ENCODE data around the gene TSPYL2. TPM values are rescaled to one million over a fixed set of nuclear protein-coding genes. Genes with fewer than 3 reads are reported as not detected.

The TSPYL2 gene
- total and polyA plus RNA-seq, 9 donors = 104 to 232 (median 167) TPM

DNA sequence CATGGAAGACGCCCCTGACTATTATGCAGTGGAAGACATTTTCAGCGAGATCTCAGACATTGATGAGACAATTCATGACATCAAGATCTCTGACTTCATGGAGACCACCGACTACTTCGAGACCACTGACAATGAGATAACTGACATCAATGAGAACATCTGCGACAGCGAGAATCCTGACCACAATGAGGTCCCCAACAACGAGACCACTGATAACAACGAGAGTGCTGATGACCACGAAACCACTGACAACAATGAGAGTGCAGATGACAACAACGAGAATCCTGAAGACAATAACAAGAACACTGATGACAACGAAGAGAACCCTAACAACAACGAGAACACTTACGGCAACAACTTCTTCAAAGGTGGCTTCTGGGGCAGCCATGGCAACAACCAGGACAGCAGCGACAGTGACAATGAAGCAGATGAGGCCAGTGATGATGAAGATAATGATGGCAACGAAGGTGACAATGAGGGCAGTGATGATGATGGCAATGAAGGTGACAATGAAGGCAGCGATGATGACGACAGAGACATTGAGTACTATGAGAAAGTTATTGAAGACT, 3.6 kb downstream of the TSPYL2 start:
- Histone ChIP-seq H3K4me3 (no peak overlapping the region), H3K36me3 (no peaks in the 10 kb centered on the region), H3K4me1 (ENCODE audit: insufficient read depth) (peaks cover 3% of the 10 kb centered on the region), H3K27me3 (no peaks in the 10 kb centered on the region), H3K9me3 (no peaks in the 10 kb centered on the region), H3K27ac (no peak overlapping the region)
- TF ChIP-seq, protein P1, sequence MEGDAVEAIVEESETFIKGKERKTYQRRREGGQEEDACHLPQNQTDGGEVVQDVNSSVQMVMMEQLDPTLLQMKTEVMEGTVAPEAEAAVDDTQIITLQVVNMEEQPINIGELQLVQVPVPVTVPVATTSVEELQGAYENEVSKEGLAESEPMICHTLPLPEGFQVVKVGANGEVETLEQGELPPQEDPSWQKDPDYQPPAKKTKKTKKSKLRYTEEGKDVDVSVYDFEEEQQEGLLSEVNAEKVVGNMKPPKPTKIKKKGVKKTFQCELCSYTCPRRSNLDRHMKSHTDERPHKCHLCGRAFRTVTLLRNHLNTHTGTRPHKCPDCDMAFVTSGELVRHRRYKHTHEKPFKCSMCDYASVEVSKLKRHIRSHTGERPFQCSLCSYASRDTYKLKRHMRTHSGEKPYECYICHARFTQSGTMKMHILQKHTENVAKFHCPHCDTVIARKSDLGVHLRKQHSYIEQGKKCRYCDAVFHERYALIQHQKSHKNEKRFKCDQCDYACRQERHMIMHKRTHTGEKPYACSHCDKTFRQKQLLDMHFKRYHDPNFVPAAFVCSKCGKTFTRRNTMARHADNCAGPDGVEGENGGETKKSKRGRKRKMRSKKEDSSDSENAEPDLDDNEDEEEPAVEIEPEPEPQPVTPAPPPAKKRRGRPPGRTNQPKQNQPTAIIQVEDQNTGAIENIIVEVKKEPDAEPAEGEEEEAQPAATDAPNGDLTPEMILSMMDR (IDR thresholded peaks at IDR 0.05) = no peak
- TF ChIP-seq EP300 (IDR thresholded peaks at IDR 0.05) = no peak
- TF ChIP-seq POLR2A (IDR thresholded peaks at IDR 0.05) = no peak
- no peak for DNase-seq
- intact Hi-C loops (cut with DNase I) = no loop called here
- whole genome bisulfite sequencing, 3 donors = 58 to 68% (median 63%) methylated on average over 17 of the region's 17 CpGs

DNA sequence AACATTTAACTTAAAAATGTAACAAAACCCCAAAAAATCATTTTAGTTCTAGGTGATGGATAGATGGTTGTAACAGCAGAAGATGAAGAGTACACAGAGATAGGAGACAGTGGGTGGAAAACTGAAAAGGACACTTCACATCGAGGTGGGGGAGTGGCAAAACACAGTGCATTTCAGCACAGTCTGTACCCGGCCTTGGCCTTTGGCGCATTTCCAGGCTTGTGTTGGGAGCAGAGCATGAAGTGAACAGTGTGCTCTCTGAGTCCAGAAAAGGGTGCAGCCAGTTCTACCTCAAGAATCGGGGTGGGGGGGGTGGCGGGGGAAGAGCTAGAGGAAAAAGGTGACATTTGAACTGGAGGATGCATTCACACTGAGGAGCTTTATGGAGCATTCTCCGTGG, 4.3 kb downstream of the TSPYL2 start:
- Histone ChIP-seq H3K4me1 (ENCODE audit: insufficient read depth) (peaks cover 3% of the 10 kb centered on the region), H3K27ac (no peak overlapping the region), H3K36me3 (no peaks in the 10 kb centered on the region), H3K9me3 (no peaks in the 10 kb centered on the region), H3K4me3 (no peak overlapping the region), H3K27me3 (no peaks in the 10 kb centered on the region)
- intact Hi-C loops (cut with DNase I) = no loop called here
- TF ChIP-seq, protein P1 (IDR thresholded peaks at IDR 0.05) = no peak
- no peak for TF ChIP-seq EP300 (IDR thresholded peaks at IDR 0.05)
- no peak for TF ChIP-seq POLR2A (IDR thresholded peaks at IDR 0.05)
- 10 to 14% (median 13%) methylated on average over 6 of the region's 6 CpGs for WGBS, 3 donors
- peak; percentile 81 to 91 (median 82) for DNase-seq

DNA sequence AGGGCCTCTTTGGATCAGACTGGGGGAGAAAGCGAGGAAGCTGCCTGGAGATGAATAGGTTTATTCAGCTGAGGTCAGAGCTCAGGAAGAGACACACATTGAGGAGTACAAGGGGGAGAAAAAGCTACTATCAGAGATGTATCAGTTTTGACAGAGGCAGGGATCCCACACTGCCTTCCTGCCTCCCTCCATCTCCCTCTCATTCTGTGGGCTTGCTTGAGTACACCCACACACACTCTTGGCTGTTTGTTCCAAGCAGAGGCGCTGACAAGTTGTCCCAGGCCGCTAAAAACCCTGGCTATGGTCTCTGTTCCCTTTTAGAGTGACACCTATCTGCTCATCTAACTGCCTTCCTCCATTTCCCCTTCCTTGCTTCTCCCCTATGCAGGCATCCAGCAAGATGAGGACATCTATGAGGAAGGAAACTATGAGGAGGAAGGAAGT, 5.2 kb downstream of the TSPYL2 start:
- H3K9me3 ChIP-seq = no peaks in the 10 kb centered on the region
- no peaks in the 10 kb centered on the region for H3K36me3 ChIP-seq
- no peak for DNase-seq
- intact Hi-C loops (cut with DNase I) = no loop called here
- TF ChIP-seq POLR2A (IDR thresholded peaks at IDR 0.05) (no peak), EP300 (IDR thresholded peaks at IDR 0.05) (no peak)
- TF ChIP-seq, protein P1 (IDR thresholded peaks at IDR 0.05) = no peak
- H3K27ac ChIP-seq = peak overlapping the region; percentile 68 to 81
- H3K4me1 ChIP-seq (ENCODE audit: insufficient read depth) = peaks cover 3% of the 10 kb centered on the region
- H3K4me3 ChIP-seq = no peak overlapping the region
- WGBS, 3 donors = 35 to 46% (median 40%) methylated on average over 3 of the region's 3 CpGs
- H3K27me3 ChIP-seq = no peaks in the 10 kb centered on the region

DNA sequence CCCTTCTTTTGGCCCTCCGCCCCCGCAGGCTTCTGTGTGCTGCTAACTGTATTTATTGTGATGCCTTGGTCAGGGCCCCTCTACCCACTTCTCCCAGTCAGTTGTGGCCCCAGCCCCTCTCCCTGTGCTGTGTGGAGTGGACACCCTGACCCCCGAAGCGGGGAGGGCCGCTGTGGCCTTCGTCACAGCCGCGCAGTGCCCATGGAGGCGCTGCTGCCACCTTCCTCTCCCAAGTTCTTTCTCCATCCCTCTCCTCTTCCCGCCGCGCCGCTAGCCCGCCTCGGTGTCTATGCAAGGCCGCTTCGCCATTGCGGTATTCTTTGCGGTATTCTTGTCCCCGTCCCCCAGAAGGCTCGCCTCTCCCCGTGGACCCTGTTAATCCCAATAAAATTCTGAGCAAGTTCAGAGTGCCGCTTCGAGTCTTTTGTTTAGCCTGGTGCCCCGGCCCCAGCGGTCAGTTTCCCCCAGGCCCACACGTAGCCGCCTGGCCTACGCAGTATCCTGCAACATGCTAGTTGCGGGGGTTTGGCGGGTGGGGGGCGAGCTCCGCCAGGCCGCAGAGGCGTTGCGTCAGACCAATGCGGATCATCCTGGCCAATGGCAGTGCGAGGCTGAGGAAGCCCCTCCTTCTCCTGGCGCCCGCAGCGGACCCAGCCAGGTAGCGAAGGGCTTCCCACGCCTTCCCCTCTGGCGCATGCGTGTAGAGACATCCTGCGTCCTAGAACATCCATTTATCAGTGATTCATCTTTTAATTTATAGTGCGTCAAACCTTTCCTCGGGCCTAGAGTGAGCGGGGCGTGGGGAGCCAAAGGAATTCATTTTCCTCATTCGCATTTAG, 6.2 kb downstream of the TSPYL2 start:
- peaks cover 3% of the 10 kb centered on the region for H3K4me1 ChIP-seq (ENCODE audit: insufficient read depth)
- H3K4me3 ChIP-seq = peak overlapping the region; percentile 29
- peak overlapping the region; percentile 75 to 81 for H3K27ac ChIP-seq
- no peaks in the 10 kb centered on the region for H3K9me3 ChIP-seq
- 36 to 47% (median 47%) methylated on average over 51 of the region's 51 CpGs for WGBS, 3 donors
- H3K27me3 ChIP-seq = no peaks in the 10 kb centered on the region
- no peaks in the 10 kb centered on the region for H3K36me3 ChIP-seq
- DNase-seq = peak; percentile 89 to 92 (median 90)
- intact Hi-C loops (cut with DNase I) = loop anchor here in 1 of 4 donors (2.0 kb wide), 1 partner anchor 16 kb away; no protein-coding TSS in a partner anchor
- TF ChIP-seq POLR2A (IDR thresholded peaks at IDR 0.05) (peak; percentile 57), EP300 (IDR thresholded peaks at IDR 0.05) (no peak)

All from ovary (tissue), 9 donors.